IMR-90 (cell line): ENCODE data around the gene ZNF236. TPM values are rescaled to one million over a fixed set of nuclear protein-coding genes. Genes with fewer than 3 reads are reported as not detected.
A peak's percentile ranks its signal among the peaks of the same experiment; 100 is the strongest.

ENCODE experiments used
- ATAC-seq: fragments of 200-7000 bp; cut with Tn5 transposase; 2 replicates; pipeline ENCODE4 v1.9.1; 2020; ENCODE audit warnings: low read depth, mild to moderate bottlenecking, moderate library complexity
- BruUV-seq: library from RNA; stranded (reverse); fragments of 400-500 nt; replicated peaks from 2 replicates; lab custom pipeline; 2021; lab: Mats Ljungman, UMichigan
- CTCF ChIA-PET: fragments of 300-600 bp; formaldehyde crosslinking; extraction: SDS; loops from one replicate; lab custom pipeline; 2021; ENCODE audit warnings: antibody characterized with exemption; lab: Yijun Ruan, JAX
- POLR2A ChIA-PET: fragments of 300-600 bp; sonication (Branson Sonifier 250); formaldehyde crosslinking; loops from one replicate; lab custom pipeline; 2022; ENCODE audit warnings: antibody characterized with exemption; ENCODE audit not compliant: unreplicated experiment; lab: Charles Lee
- DNase-seq: peaks from one replicate; pipeline ENCODE4 v3.0.0; 2013
- H2AFZ ChIP-seq: replicated peaks from 2 replicates; pipeline ENCODE3; 2013; ENCODE audit warnings: low read length, mild to moderate bottlenecking; ENCODE audit not compliant: poor library complexity
- H2AK5ac ChIP-seq: 2 replicates; pipeline ENCODE4 v1.6.1; 2013; ENCODE audit warnings: low read depth, low read length, inconsistent platforms
- H2AK9ac ChIP-seq: replicated peaks from 2 replicates; pipeline ENCODE3; 2013; ENCODE audit warnings: mild to moderate bottlenecking, low read depth, low read length, moderate library complexity; ENCODE audit not compliant: poor library complexity
- H2BK120ac ChIP-seq: 2 replicates; pipeline ENCODE4 v1.6.1; 2013; ENCODE audit warnings: low read depth, low read length, inconsistent platforms
- H2BK15ac ChIP-seq: 3 replicates; pipeline ENCODE4 v1.6.1; 2013; ENCODE audit warnings: low read depth, low read length, inconsistent platforms
- H2BK20ac ChIP-seq: 2 replicates; pipeline ENCODE4 v1.6.1; 2013; ENCODE audit warnings: low read depth, mild to moderate bottlenecking, inconsistent platforms, low read length, moderate library complexity
- H2BK5ac ChIP-seq: 2 replicates; pipeline ENCODE4 v1.6.1; 2013; ENCODE audit warnings: mild to moderate bottlenecking, low read depth, low read length, inconsistent platforms; ENCODE audit not compliant: poor library complexity, severe bottlenecking
- H3K14ac ChIP-seq: replicated peaks from 2 replicates; pipeline ENCODE4 v1.6.1; 2013; ENCODE audit warnings: low read depth, low read length, inconsistent platforms
- H3K18ac ChIP-seq: 2 replicates; pipeline ENCODE4 v1.6.1; 2013; ENCODE audit warnings: low read depth, low read length, control low read depth
- H3K23ac ChIP-seq: 2 replicates; pipeline ENCODE4 v1.6.1; 2013; ENCODE audit warnings: low read depth, low read length, inconsistent platforms
- H3K27ac ChIP-seq: 2 replicates; pipeline ENCODE4 v1.5.1; 2013; ENCODE audit warnings: mild to moderate bottlenecking, control low read depth, low read length; ENCODE audit not compliant: insufficient read depth
- H3K27me3 ChIP-seq: 2 replicates; pipeline ENCODE4 v1.6.1; 2013; ENCODE audit warnings: low read length; ENCODE audit not compliant: control insufficient read depth, insufficient read depth
- H3K36me3 ChIP-seq: 2 replicates; pipeline ENCODE4 v1.6.1; 2013; ENCODE audit warnings: low read length, mixed read lengths; ENCODE audit not compliant: control insufficient read depth, insufficient read depth
- H3K4ac ChIP-seq: 2 replicates; pipeline ENCODE4 v1.6.1; 2013; ENCODE audit warnings: low read depth, low read length, inconsistent platforms
- H3K4me1 ChIP-seq: 2 replicates; pipeline ENCODE4 v1.6.1; 2013; ENCODE audit warnings: low read length, mixed read lengths; ENCODE audit not compliant: control insufficient read depth, insufficient read depth
- H3K4me2 ChIP-seq: 2 replicates; pipeline ENCODE4 v1.6.1; 2013; ENCODE audit warnings: low read depth, mild to moderate bottlenecking, control low read depth, low read length, moderate library complexity
- H3K4me3 ChIP-seq: 2 replicates; pipeline ENCODE4 v1.5.1; 2013; ENCODE audit warnings: low read depth, mild to moderate bottlenecking, control low read depth, low read length, moderate library complexity; ENCODE audit not compliant: insufficient read depth
- H3K56ac ChIP-seq: 2 replicates; pipeline ENCODE4 v1.6.1; 2013; ENCODE audit warnings: low read length, inconsistent platforms; ENCODE audit not compliant: insufficient read depth; ENCODE audit errors: extremely low read depth
- H3K79me1 ChIP-seq, 2 experiments: 2 replicates each; pipeline ENCODE4 v1.6.1; 2013; ENCODE audit warnings: low read length in 2 of 2, inconsistent platforms in 1 of 2, low read depth in 1 of 2
- H3K9ac ChIP-seq: 2 replicates; pipeline ENCODE4 v1.6.1; 2013; ENCODE audit warnings: low read depth, low read length, control low read depth
- H3K9me1 ChIP-seq: 2 replicates; pipeline ENCODE4 v1.6.1; 2013; ENCODE audit warnings: low read length, inconsistent platforms; ENCODE audit not compliant: insufficient read depth
- H3K9me3 ChIP-seq: 2 replicates; pipeline ENCODE4 v1.6.1; 2013; ENCODE audit warnings: low read length; ENCODE audit not compliant: control insufficient read depth, insufficient read depth
- H4K20me1 ChIP-seq: 2 replicates; pipeline ENCODE4 v1.6.1; 2013; ENCODE audit warnings: low read length, inconsistent platforms; ENCODE audit not compliant: insufficient read depth
- H4K5ac ChIP-seq: 2 replicates; pipeline ENCODE4 v1.6.1; 2013; ENCODE audit warnings: mild to moderate bottlenecking, low read depth, low read length, control low read depth
- H4K8ac ChIP-seq, 2 experiments: 2 replicates each; pipeline ENCODE4 v1.6.1; 2013; ENCODE audit warnings: low read depth in 2 of 2, low read length in 2 of 2, control low read depth in 1 of 2, inconsistent platforms in 1 of 2
- H4K91ac ChIP-seq: 2 replicates; pipeline ENCODE4 v1.6.1; 2013; ENCODE audit warnings: low read depth, low read length, inconsistent platforms; ENCODE audit not compliant: insufficient read depth
- CEBPB ChIP-seq: IDR thresholded peaks from 2 replicates; pipeline ENCODE4 v1.6.1; 2012; ENCODE audit warnings: low read depth, low read length, improper control_type of control experiment
- CHD1 ChIP-seq: IDR thresholded peaks from 2 replicates; pipeline ENCODE4 v1.6.1; 2012; ENCODE audit warnings: low read depth, low read length, improper control_type of control experiment
- FOS ChIP-seq: fragments of 150-350 bp; IDR thresholded peaks from 2 replicates; pipeline ENCODE4 v1.6.1; 2016; ENCODE audit warnings: low read depth, low read length
- MAFK ChIP-seq: IDR thresholded peaks from 2 replicates; pipeline ENCODE4 v1.6.1; 2012; ENCODE audit warnings: low read depth, low read length, improper control_type of control experiment
- MAZ ChIP-seq: IDR thresholded peaks from 2 replicates; pipeline ENCODE4 v1.6.1; 2012; ENCODE audit warnings: low read depth, mild to moderate bottlenecking, low read length, improper control_type of control experiment, moderate library complexity, borderline replicate concordance
- MXI1 ChIP-seq: IDR thresholded peaks from 2 replicates; pipeline ENCODE4 v1.6.1; 2012; ENCODE audit warnings: low read depth, mild to moderate bottlenecking, low read length, moderate library complexity, borderline replicate concordance
- NFE2L2 ChIP-seq: fragments of 150-350 bp; IDR thresholded peaks from 2 replicates; pipeline ENCODE4 v1.6.1; 2016; ENCODE audit warnings: low read depth, mild to moderate bottlenecking, low read length
- POLR2A ChIP-seq: IDR thresholded peaks from 2 replicates; pipeline ENCODE4 v1.6.1; 2012; ENCODE audit warnings: mild to moderate bottlenecking, low read depth, low read length
- RAD21 ChIP-seq: IDR thresholded peaks from 2 replicates; pipeline ENCODE4 v1.6.1; 2012; ENCODE audit warnings: low read length, improper control_type of control experiment
- RCOR1 ChIP-seq: IDR thresholded peaks from 2 replicates; pipeline ENCODE4 v1.6.1; 2012; ENCODE audit warnings: mild to moderate bottlenecking, low read length, improper control_type of control experiment; ENCODE audit not compliant: insufficient replicate concordance
- RFX5 ChIP-seq: IDR thresholded peaks from 2 replicates; pipeline ENCODE4 v1.8.0; 2012; ENCODE audit warnings: low read depth, mild to moderate bottlenecking, low read length, moderate library complexity
- SMC3 ChIP-seq: fragments of 150-350 bp; IDR thresholded peaks from 2 replicates; pipeline ENCODE4 v1.6.1; 2016; ENCODE audit warnings: low read depth, mild to moderate bottlenecking, antibody characterized with exemption, low read length, moderate library complexity
- USF2 ChIP-seq: fragments of 150-350 bp; IDR thresholded peaks from 2 replicates; pipeline ENCODE4 v1.6.1; 2017; ENCODE audit warnings: mild to moderate bottlenecking, antibody characterized with exemption, low read length, low read depth
- WGBS, 2 experiments: methylation state at CpG; one replicate each; pipeline versions ENCODE4 v1.1.5 to v1.1.7; 2013; ENCODE audit warnings: missing lambda C conversion rate in 2 of 2; ENCODE audit not compliant: insufficient read length in 1 of 2; ENCODE audit errors: extremely low coverage in 2 of 2; 5-methylcytosine and 5-hydroxymethylcytosine counted together
- dilution Hi-C: fragments of 300-500 bp; cut with HindIII; formaldehyde crosslinking; loops from one replicate; pipeline ENCODE4 v1.14.3; 2018; ENCODE audit warnings: low sequenced_read_pairs; ENCODE audit not compliant: unreplicated experiment
- in situ Hi-C: fragments of 300-500 bp; cut with MboI; formaldehyde crosslinking; loops from 3 replicates; pipeline ENCODE4 v1.14.3; 2019; ENCODE audit warnings: low sequenced_read_pairs, inconsistent platforms, mixed read lengths
- intact Hi-C: fragments of 100-400 bp; cut with micrococcal nuclease; formaldehyde crosslinking; loops from 2 replicates; pipeline ENCODE4 v1.10.0; 2022
- polyA plus RNA-seq, 3 experiments: library from polyadenylated mRNA; depleted of rRNA; stranded (reverse); fragments of >200 nt; gene quantifications; 2 replicates each; pipeline ENCODE4 v1.2.3, GENCODE V29; 2012; ENCODE audit warnings: low replicate concordance in 1 of 3
- total RNA-seq: library from RNA; depleted of rRNA; stranded (reverse); fragments of >200 nt; gene quantifications from 2 replicates; pipeline ENCODE4 v1.2.3, GENCODE V29; 2012
- TF ChIP-seq, protein P1 (sequence below): conservative IDR thresholded peaks from 2 replicates; pipeline ENCODE4 v1.5.1; 2012; ENCODE audit warnings: mild to moderate bottlenecking, low read depth, low read length, improper control_type of control experiment

ZNF236 gene
- total and polyA plus RNA-seq, 2 of the 4 experiments (the other 2 are of a cell fraction), result 3.6 to 9.7 TPM

DNA sequence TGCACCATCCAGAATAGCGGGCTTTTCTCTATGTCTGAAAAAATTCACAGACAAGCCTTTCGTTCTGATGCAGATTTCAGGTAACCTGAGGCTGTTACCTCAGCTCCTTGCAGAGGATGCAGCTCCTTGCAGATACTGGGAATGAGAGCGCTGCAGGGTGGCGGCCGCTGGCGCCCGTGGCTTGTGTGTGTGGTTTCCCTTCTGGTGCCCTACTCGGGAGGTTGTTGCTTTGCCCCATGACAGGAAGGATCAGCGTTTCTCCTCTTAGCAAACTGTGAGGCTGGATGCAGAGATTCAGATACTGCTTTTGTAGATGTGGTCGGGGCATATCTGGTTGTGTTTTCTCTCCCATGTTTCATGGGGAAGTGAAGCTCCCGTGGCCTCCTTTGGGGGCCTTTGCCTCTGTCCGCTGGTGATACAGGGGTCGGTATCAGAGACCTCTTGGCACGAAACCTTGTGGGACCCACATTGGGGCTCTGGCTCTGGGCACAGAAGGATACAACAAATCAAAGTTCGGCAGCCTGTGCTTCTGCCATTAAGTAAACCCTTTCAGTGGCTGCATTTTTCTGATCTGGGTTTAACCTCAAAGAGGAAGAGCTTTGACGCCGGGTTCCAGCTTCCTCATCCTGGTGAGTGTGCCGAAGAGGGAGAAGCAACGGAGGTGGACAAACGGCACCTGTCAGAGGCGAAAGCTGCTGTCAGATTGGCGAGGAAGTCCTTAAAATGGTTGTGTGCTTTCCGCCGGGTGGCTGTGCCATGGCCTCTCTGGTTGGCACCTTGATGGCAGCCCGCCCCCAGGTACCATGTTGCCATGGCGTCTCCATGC, 182.4 kb downstream of the ZNF236 start:
- Histone ChIP-seq H4K8ac (no peak overlapping the region), H3K56ac (no peak overlapping the region), H3K9me3 (no peaks in the 10 kb centered on the region), H3K9me1 (no peaks in the 10 kb centered on the region), H3K79me1 (no peaks in the 10 kb centered on the region), H2BK20ac (no peak overlapping the region), H2AFZ (peak overlapping the region; percentile 26), H3K18ac (no peak overlapping the region), H2BK5ac (no peak overlapping the region), H2AK5ac (no peak overlapping the region), H4K5ac (no peak overlapping the region), H2AK9ac (peak overlapping the region; percentile 15), H3K4ac (no peak overlapping the region), H2BK15ac (no peak overlapping the region), H3K4me2 (no peak overlapping the region), H3K14ac (no peak overlapping the region), H3K23ac (no peak overlapping the region), H3K4me3 (no peak overlapping the region), H4K20me1 (no peaks in the 10 kb centered on the region), H3K4me1 (peaks cover 2% of the 10 kb centered on the region; the same call in 1 of the 2 replicates), H4K91ac (no peak overlapping the region), H2BK120ac (no peak overlapping the region), H3K27me3 (peaks cover 7% of the 10 kb centered on the region), H3K36me3 (no peaks in the 10 kb centered on the region), H3K9ac (no peak overlapping the region), H3K27ac (no peak overlapping the region)
- BruUV-seq, result no TSS peak
- in situ Hi-C loops, result loop anchor here (5.0 kb wide), 1 partner anchor 203 kb away; no protein-coding TSS in a partner anchor
- intact Hi-C loops, result no loop called here
- ChIA-PET POLR2A (no interaction called here), CTCF (interaction anchor here (1.2 to 1.7 kb wide), 2 partner anchors 59 to 207 kb away, joined by 3 to 7 read pairs; no protein-coding TSS in a partner anchor)
- 81% methylated on average over 7 of the region's 26 CpGs; no CpG with 5 or more reads in 1 of the 2 experiments for WGBS, 2 experiments
- TF ChIP-seq USF2 (no peak), MAZ (no peak), NFE2L2 (no peak), MAFK (no peak), CHD1 (no peak), MXI1 (no peak), RFX5 (no peak), RAD21 (no peak), POLR2A (no peak), RCOR1 (no peak), CEBPB (no peak), SMC3 (no peak), FOS (no peak)
- TF ChIP-seq, protein P1, sequence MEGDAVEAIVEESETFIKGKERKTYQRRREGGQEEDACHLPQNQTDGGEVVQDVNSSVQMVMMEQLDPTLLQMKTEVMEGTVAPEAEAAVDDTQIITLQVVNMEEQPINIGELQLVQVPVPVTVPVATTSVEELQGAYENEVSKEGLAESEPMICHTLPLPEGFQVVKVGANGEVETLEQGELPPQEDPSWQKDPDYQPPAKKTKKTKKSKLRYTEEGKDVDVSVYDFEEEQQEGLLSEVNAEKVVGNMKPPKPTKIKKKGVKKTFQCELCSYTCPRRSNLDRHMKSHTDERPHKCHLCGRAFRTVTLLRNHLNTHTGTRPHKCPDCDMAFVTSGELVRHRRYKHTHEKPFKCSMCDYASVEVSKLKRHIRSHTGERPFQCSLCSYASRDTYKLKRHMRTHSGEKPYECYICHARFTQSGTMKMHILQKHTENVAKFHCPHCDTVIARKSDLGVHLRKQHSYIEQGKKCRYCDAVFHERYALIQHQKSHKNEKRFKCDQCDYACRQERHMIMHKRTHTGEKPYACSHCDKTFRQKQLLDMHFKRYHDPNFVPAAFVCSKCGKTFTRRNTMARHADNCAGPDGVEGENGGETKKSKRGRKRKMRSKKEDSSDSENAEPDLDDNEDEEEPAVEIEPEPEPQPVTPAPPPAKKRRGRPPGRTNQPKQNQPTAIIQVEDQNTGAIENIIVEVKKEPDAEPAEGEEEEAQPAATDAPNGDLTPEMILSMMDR, result no peak
- DNase-seq (no peak), ATAC-seq (no peak)
- dilution Hi-C loops, result no loop called here
